ENCODE data around the gene IDH3G.

Gene IDH3G

GRCh38 chrX:153770601-153771414 lies 23.4 kb downstream of the IDH3G start:
- DNase-seq (ENCODE audit: extremely low spot score), result no peak
- no peak for TF ChIP-seq CTCF (IDR thresholded peaks at IDR 0.05; ENCODE audit: control extremely low read depth, extremely low read depth, low read depth, missing control alignments)
- POLR2A ChIA-PET, result no interaction called here
- CTCF ChIA-PET, result no interaction called here

- TF ChIP-seq CTCF (IDR thresholded peaks at IDR 0.05; ENCODE audit: control extremely low read depth, extremely low read depth, low read depth, missing control alignments), result no peak
- ChIA-PET POLR2A (no interaction called here), CTCF (no interaction called here)
- DNase-seq (ENCODE audit: extremely low spot score), result no peak
Measured at GRCh38 chrX:153769865-153770600, 24.1 kb downstream of the IDH3G start.

DNA sequence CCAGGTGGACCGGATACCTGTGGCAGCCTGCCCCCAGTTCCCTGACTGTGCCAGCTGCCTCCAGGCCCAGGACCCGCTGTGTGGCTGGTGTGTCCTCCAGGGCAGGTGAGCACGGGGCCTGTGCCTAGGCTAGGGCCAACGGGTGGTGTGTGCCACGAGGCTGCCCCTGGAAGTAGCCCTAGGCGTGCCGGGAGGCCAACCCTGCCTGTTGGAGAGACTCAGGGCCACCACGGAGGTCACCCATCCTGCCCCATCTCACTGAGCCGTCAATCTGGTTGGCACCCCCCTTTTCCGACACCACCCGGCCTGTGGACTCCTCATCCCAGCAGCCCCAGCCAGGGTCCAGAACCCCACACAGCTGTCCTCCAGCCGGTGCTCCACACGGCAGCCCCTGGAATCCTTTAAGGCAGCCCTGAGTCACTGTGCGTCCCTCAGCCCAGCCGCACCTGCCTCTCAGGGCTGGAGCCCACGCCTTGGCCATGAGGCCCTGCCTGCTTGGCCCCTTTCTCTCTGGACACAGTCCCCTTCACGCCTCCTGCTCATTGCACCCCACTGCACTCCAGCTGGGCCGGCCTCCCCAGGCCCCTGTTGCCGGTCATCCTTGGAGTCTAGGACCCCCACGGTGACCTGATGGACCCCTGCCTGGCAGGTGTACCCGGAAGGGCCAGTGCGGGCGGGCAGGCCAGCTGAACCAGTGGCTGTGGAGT lies 24.9 kb downstream of the IDH3G start:
- CTCF ChIA-PET, result interaction anchor here (1.6 kb wide), 1 partner anchor 177 kb away, joined by 6 read pairs; no protein-coding TSS in a partner anchor
- DNase-seq (ENCODE audit: extremely low spot score), result no peak
- POLR2A ChIA-PET, result no interaction called here
- no peak for TF ChIP-seq CTCF (IDR thresholded peaks at IDR 0.05; ENCODE audit: control extremely low read depth, extremely low read depth, low read depth, missing control alignments)

DNA sequence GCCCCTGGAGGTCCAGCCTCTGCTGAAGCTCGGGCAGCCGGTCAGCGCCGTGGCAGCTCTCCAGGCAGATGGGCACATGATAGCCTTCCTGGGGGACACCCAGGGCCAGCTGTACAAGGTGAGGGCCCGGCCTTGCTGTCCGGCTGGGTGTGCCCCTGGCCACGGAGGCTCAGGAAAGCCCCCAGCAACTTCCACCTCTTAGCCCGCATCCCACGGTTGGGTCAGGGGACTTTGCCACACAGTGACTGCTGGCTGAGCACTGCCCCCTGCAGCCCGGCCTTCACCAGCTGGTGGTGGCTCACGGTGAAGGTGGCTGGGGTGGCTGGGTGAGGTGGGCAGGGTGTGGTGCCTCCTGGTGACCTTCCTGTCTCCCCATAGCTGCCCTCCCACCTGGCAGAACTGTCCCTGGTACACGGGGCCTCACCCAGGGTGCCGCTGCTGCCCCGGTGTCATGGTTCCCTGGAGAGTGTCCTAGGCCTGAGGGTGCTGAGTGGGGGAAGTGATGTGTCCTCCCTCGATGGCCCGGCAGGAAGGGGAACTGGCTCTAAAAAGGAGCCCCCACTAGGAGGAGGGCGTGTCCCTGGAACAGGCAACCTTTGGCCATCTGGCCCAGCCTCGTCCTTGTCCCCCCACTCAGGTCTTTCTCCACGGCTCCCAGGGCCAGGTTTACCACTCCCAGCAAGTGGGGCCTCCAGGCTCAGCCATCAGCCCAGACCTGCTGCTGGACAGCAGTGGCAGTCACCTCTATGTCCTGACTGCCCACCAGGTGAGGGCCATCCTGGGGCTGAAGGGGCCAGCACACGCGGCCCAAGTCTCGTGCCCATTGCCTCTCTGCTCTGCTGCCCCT lies 25.6 kb downstream of the IDH3G start:
- no peak for DNase-seq (ENCODE audit: extremely low spot score)
- ChIA-PET POLR2A (no interaction called here), CTCF (interaction anchor here (1.2 to 1.6 kb wide), 3 partner anchors 14 to 178 kb away, joined by 3 to 6 read pairs (median 5); partner anchors contain the start of gene ARHGAP4)
- peak; percentile 11 for TF ChIP-seq CTCF (IDR thresholded peaks at IDR 0.05; ENCODE audit: control extremely low read depth, extremely low read depth, low read depth, missing control alignments)

- POLR2A ChIA-PET, result no interaction called here
- CTCF ChIA-PET, result interaction anchor here (1.2 to 1.6 kb wide), 3 partner anchors 14 to 179 kb away, joined by 3 to 6 read pairs (median 5); partner anchors contain the start of gene ARHGAP4
- DNase-seq (ENCODE audit: extremely low spot score), result no peak
- no peak for TF ChIP-seq CTCF (IDR thresholded peaks at IDR 0.05; ENCODE audit: control extremely low read depth, extremely low read depth, low read depth, missing control alignments)
Measured at GRCh38 chrX:153767674-153768055, 26.5 kb downstream of the IDH3G start.
